SK-N-SH (cell line): ENCODE measurements around the gene ZCWPW2. TPM values are rescaled to one million over a fixed set of nuclear protein-coding genes. Genes with fewer than 3 reads are reported as not detected.

Experiments
- CTCF ChIA-PET: fragments of 300-600, 350-600 bp; formaldehyde crosslinking; extraction: SDS; loops from one replicate; lab custom pipeline; 2021; lab: Yijun Ruan, JAX
- POLR2A ChIA-PET: fragments of 350-600 bp; sonication (Branson Sonifier 250); formaldehyde crosslinking; extraction: SDS; loops from one replicate; lab custom pipeline; 2020; ENCODE audit warnings: antibody characterized with exemption, inconsistent platforms; lab: Yijun Ruan, JAX
- DNase-seq: peaks from one replicate; pipeline ENCODE4 v3.0.0; 2012
- H2AFZ ChIP-seq: fragments of 200-600 bp; sonication (generic); 2 replicates; pipeline ENCODE4 v1.8.1; 2016; ENCODE audit warnings: antibody characterized with exemption, mild to moderate bottlenecking, low read depth
- H3F3A ChIP-seq: fragments of 200-600 bp; sonication (generic); replicated peaks from 2 replicates; pipeline ENCODE3; 2016; ENCODE audit warnings: antibody characterized with exemption, mild to moderate bottlenecking; ENCODE audit not compliant: insufficient read depth
- H3K27ac ChIP-seq, 2 experiments: fragments of 200-500 bp in 1 of 2; fragments of 200-600 bp in 1 of 2; sonication (Bioruptor generic) in 1 of 2; sonication (generic), shearing (Covaris generic) in 1 of 2; 2 replicates each; pipeline versions ENCODE4 v1.5.1 to v1.6.1; 2014 to 2016; ENCODE audit warnings: low read depth in 2 of 2, inconsistent platforms in 1 of 2, low read length in 1 of 2, mild to moderate bottlenecking in 1 of 2, mixed read lengths in 1 of 2
- H3K27me3 ChIP-seq: fragments of 200-600 bp; sonication (generic), shearing (Covaris generic); 2 replicates; pipeline ENCODE4 v1.6.1; 2016; ENCODE audit warnings: mixed run types; ENCODE audit not compliant: insufficient read depth
- H3K36me3 ChIP-seq, 2 experiments: fragments of 200-500 bp in 1 of 2; fragments of 200-600 bp in 1 of 2; sonication (Bioruptor generic) in 1 of 2; sonication (generic) in 1 of 2; replicated peaks in 1 of 2; 2 replicates each; pipeline versions ENCODE3 to v1.5.1; 2014 to 2016; ENCODE audit warnings: low read length in 1 of 2, mild to moderate bottlenecking in 1 of 2; ENCODE audit not compliant: insufficient read depth in 2 of 2, control insufficient read depth in 1 of 2
- H3K4me1 ChIP-seq, 2 experiments: fragments of 200-500 bp in 1 of 2; fragments of 200-600 bp in 1 of 2; sonication (Bioruptor generic) in 1 of 2; sonication (generic), shearing (Covaris generic) in 1 of 2; 2 replicates each; pipeline versions ENCODE4 v1.5.1 to v1.6.1; 2014 to 2016; ENCODE audit warnings: low read depth in 1 of 2, low read length in 1 of 2, mixed run types in 1 of 2; ENCODE audit not compliant: insufficient read depth in 2 of 2, control insufficient read depth in 1 of 2
- H3K4me2 ChIP-seq: fragments of 200-600 bp; sonication (generic), shearing (Covaris generic); 2 replicates; pipeline ENCODE4 v1.6.1; 2017; ENCODE audit warnings: mixed run types
- H3K4me3 ChIP-seq, 2 experiments: fragments of 200-500 bp in 1 of 2; fragments of 200-600 bp in 1 of 2; sonication (Bioruptor generic) in 1 of 2; sonication (generic), shearing (Covaris generic) in 1 of 2; 2 replicates each; pipeline versions ENCODE4 v1.5.1 to v1.8.1; 2014 to 2016; ENCODE audit warnings: low read depth in 2 of 2, inconsistent platforms in 1 of 2, low read length in 1 of 2, mild to moderate bottlenecking in 1 of 2, mixed read lengths in 1 of 2, moderate library complexity in 1 of 2
- H3K79me2 ChIP-seq: fragments of 200-600 bp; sonication (generic); 2 replicates; pipeline ENCODE4 v1.8.1; 2017; ENCODE audit warnings: mild to moderate bottlenecking; ENCODE audit not compliant: insufficient read depth
- H3K9ac ChIP-seq: fragments of 200-600 bp; sonication (generic); 2 replicates; pipeline ENCODE4 v1.6.1; 2017; ENCODE audit warnings: mixed run types
- H3K9me2 ChIP-seq: fragments of 200-600 bp; sonication (generic); 2 replicates; pipeline ENCODE4 v1.6.1; 2017; ENCODE audit warnings: mixed run types
- H3K9me3 ChIP-seq: fragments of 200-600 bp; sonication (generic); 2 replicates; pipeline ENCODE4 v1.6.1; 2017; ENCODE audit warnings: mixed run types, mild to moderate bottlenecking, moderate library complexity
- H4K20me1 ChIP-seq: fragments of 200-600 bp; sonication (generic); 2 replicates; pipeline ENCODE4 v1.6.1; 2017; ENCODE audit warnings: mild to moderate bottlenecking, mixed run types; ENCODE audit not compliant: insufficient read depth
- CTCF ChIP-seq: fragments of 200-600 bp; sonication (generic); IDR thresholded peaks from 2 replicates; pipeline ENCODE4 v1.6.1; 2017; ENCODE audit warnings: antibody characterized with exemption, mild to moderate bottlenecking, moderate library complexity
- ELF1 ChIP-seq: IDR thresholded peaks from 2 replicates; pipeline ENCODE4 v1.4.0; 2012
- FOXM1 ChIP-seq: IDR thresholded peaks from 2 replicates; pipeline ENCODE4 v1.4.0; 2012; ENCODE audit warnings: low read depth, mild to moderate bottlenecking
- GABPA ChIP-seq: IDR thresholded peaks from 2 replicates; pipeline ENCODE4 v1.4.0; 2012; ENCODE audit warnings: low read depth, mild to moderate bottlenecking
- GATA2 ChIP-seq: sonication (generic); formaldehyde crosslinking; IDR thresholded peaks from 2 replicates; pipeline ENCODE4 v1.5.0; 2020; ENCODE audit warnings: mild to moderate bottlenecking, missing genetic modification reagents
- IRF3 ChIP-seq: fragments of 150-350 bp; IDR thresholded peaks from 2 replicates; pipeline ENCODE4 v1.6.1; 2016; ENCODE audit warnings: mild to moderate bottlenecking, low read depth, low read length
- MEF2A ChIP-seq: IDR thresholded peaks from 2 replicates; pipeline ENCODE4 v1.4.0; 2012; ENCODE audit warnings: low read depth, borderline replicate concordance
- NFIC ChIP-seq: IDR thresholded peaks from 2 replicates; pipeline ENCODE4 v1.4.0; 2012; ENCODE audit warnings: borderline replicate concordance
- PBX3 ChIP-seq: IDR thresholded peaks from 2 replicates; pipeline ENCODE4; 2012
- RAD21 ChIP-seq: IDR thresholded peaks from 2 replicates; pipeline ENCODE4 v1.6.1; 2012; ENCODE audit warnings: mild to moderate bottlenecking, low read length
- RFX5 ChIP-seq: IDR thresholded peaks from 2 replicates; pipeline ENCODE4 v1.6.1; 2012; ENCODE audit warnings: mild to moderate bottlenecking, improper control_type of control experiment, low read length
- SIN3A ChIP-seq: IDR thresholded peaks from 2 replicates; pipeline ENCODE4 v1.6.1; 2012; ENCODE audit warnings: low read depth, mild to moderate bottlenecking, low read length, moderate library complexity, borderline replicate concordance
- TAF1 ChIP-seq: IDR thresholded peaks from 2 replicates; pipeline ENCODE4 v1.6.1; 2012; ENCODE audit warnings: low read depth, mild to moderate bottlenecking, low read length, moderate library complexity, borderline replicate concordance
- TEAD4 ChIP-seq: IDR thresholded peaks from 2 replicates; pipeline ENCODE4 v1.4.0; 2012; ENCODE audit warnings: mild to moderate bottlenecking, borderline replicate concordance; ENCODE audit not compliant: insufficient read depth
- USF2 ChIP-seq: fragments of 150-350 bp; IDR thresholded peaks from 2 replicates; pipeline ENCODE4 v1.6.1; 2017; ENCODE audit warnings: antibody characterized with exemption, low read length, low read depth, borderline replicate concordance
- ZBTB33 ChIP-seq: IDR thresholded peaks from 2 replicates; pipeline ENCODE4 v1.4.0; 2012; ENCODE audit warnings: low read depth, borderline replicate concordance
- WGBS: methylation state at CpG from one replicate; pipeline ENCODE4 v1.1.6; 2017; ENCODE audit warnings: low lambda C conversion rate; 5-methylcytosine and 5-hydroxymethylcytosine counted together
- polyA plus RNA-seq, 3 experiments: library from polyadenylated mRNA; depleted of rRNA; stranded (reverse); fragments of >200 nt; gene quantifications; 2 replicates each; pipeline ENCODE4 v1.2.3, GENCODE V29; 2012

The ZCWPW2 gene
- polyA plus RNA-seq, 1 of the 3 experiments (the other 2 are of a cell fraction), result 0.13 TPM

- TF ChIP-seq USF2, result no peak
- TF ChIP-seq RAD21, result no peak
- TF ChIP-seq ZBTB33, result no peak
- TF ChIP-seq, all 33 proteins: peak for 0
Measured at GRCh38 chr3:28574036-28574435, 225.5 kb downstream of the ZCWPW2 start (continued).

GRCh38 chr3:28575100-28575745 lies 226.7 kb downstream of the ZCWPW2 start:
- Histone ChIP-seq H3K36me3 (no peaks in the 10 kb centered on the region), H3K9me3 (no peaks in the 10 kb centered on the region), H4K20me1 (no peaks in the 10 kb centered on the region), H3K4me1 (peaks cover 0 to 6% of the 10 kb centered on the region in 2 experiments; a peak in 2 of 4 replicates), H3K9ac (no peak overlapping the region), H3K27ac (no peak overlapping the region), H3K4me3 (peak overlapping the region; percentile 54), H3K9me2 (no peaks in the 10 kb centered on the region), H2AFZ (peak overlapping the region; percentile 68; the same call in 1 of the 2 replicates), H3K27me3 (peaks cover 27% of the 10 kb centered on the region), H3K79me2 (no peaks in the 10 kb centered on the region), H3K4me2 (peak overlapping the region; percentile 82), H3F3A (no peaks in the 10 kb centered on the region)
- 2% methylated on average over 25 of the region's 55 CpGs for WGBS
- POLR2A ChIA-PET, result interaction anchor here (0.6 kb wide), 1 partner anchor 706 kb away, joined by 3 read pairs; no protein-coding TSS in a partner anchor
- peak; percentile 77 for DNase-seq
- CTCF ChIA-PET, result interaction anchor here (1.0 to 1.7 kb wide), 5 partner anchors 14 to 95 kb away, joined by 3 to 6 read pairs (median 4); no protein-coding TSS in a partner anchor
- TF ChIP-seq TEAD4 (no peak), ELF1 (no peak), ZBTB33 (no peak), IRF3 (no peak), RFX5 (no peak), MEF2A (no peak), FOXM1 (no peak), SIN3A (no peak), CTCF (no peak), PBX3 (no peak), GATA2 (CRISPR knock-in tag) (no peak), NFIC (no peak), GABPA (no peak), TAF1 (no peak)
